NCI-H2227 treated with DMSO at 0.1 percent for 48 hours (cell line): Measurements from ENCODE around the gene KLC1.

Experiments
- DNase-seq: peaks from one replicate; lab custom pipeline; 2025; lab: John Stamatoyannopoulos, UW

Gene KLC1

DNA sequence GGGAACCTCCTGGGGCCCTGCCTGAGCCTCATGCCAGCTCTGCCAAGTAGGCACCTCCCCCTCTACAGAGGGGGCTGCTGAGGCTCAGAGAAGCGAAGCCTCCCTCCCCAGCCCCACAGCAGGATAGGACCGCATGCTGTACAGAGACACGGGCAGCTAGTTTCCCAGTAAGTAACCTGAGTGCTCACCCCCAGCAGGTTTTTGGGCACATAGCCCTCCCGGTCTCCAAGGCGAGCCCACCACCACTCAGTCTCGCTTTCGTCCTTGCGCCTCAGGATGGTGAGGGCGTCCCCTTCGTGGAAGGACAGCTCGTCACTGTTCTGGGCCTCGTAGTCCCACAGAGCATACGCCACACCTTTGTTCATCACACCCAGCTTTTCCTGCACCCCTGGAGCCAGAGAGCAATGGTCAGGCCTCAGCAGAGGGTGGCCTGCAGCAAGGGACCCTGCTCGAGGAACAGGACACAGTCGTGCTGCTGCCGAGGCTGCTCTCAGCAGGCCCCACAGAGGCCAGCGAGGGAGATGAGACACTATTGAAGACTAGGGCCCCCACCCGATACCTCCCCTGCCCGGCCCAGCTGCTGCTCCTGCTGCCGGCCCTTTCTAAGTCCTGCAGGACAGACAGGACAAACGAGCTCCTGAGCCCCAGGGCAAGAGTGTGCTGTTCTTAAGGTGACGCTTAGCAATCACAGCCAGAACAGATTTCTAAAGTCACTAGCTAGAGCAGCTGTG lies 107.0 kb downstream of the KLC1 start:
- DNase-seq: no peak

DNA sequence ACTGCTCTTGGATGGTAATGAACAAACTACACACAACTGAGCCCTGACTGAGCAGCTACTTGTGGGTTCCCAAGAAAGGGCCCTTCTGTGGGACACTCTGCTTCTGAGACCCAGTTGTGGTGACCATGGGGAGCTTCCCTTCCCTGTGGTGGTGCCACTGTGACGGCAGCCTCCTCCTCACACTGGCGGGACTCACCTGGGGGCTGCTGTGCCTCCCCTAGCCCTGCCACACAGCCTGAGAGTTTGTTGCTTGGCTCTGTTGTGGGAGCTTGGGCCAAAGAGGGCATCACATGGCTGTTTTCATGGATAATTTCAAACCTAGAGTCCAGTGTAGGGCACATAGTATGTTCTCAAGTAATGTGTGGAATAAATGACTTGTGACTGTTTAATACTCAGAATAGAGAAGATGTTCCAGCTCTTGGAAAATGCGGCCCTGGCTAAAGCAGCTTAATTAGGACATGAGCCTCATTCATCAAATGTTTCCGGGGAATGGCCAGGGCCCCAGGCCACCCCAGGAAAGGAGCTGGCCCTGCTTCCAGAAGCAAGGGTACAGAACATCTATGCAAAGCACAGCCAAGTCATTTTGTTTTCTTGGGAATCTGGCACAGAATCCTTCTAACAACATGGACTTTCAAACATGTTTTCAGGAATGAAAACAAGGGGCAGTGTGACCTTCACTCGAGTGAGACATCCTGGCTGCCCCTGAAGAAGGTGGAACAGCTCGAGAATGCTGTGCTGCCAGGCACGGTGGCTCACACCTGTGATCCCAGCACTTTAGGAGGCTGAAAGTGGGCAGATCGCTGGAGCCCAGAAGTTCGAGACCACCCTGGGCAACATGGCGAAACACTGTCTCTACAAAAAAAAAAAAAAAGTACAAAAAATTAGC lies 107.8 kb downstream of the KLC1 start:
- no peak for DNase-seq

DNA sequence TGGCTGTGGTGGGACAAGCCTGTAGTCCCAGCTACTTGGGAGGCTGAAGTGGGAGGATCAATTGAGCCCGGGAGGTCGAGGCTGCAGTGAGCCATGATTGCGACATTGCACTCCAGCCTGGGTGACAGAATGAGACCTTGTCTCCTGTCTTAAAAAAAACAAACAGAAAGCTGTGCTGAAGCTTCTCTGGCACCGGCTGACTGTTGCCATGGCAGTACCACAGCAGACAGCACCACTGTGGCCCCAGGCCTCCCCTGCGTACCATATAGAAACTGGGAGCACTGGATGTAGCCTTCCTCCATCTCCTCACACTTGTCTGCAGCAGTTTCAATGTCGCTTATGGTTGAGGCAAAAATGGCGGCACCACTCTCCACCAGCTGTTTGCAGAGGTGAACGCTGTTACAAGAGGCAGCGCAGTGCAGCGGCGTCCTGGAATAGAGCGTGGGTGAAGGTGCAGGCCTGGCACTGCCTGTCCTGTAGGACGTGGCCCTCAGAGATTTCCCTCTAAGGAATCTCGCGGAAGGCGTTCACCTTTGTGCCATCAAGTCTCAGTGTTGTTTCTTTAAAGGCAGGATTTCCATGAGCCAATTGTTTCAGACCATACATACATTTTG lies 108.5 kb downstream of the KLC1 start:
- DNase-seq: no peak

DNA sequence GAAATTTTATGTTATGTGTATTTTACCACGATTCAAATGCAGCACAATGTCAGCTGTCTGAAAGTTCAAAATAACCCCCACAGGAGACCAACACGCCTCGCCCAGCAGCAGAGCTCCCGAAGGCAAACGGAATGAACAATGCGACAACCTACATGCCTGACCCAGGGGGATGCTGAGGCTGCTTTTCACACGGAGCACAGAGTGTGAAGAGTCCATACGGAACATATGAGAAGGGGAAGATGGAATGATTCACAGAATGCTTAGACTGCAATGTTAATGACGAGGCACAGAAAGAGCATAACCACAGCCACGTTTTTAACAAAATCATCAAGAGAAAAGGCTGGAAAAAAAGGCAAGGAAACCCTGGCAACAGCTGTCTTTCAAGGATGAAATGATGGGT lies 109.2 kb downstream of the KLC1 start:
- DNase-seq: no peak

DNA sequence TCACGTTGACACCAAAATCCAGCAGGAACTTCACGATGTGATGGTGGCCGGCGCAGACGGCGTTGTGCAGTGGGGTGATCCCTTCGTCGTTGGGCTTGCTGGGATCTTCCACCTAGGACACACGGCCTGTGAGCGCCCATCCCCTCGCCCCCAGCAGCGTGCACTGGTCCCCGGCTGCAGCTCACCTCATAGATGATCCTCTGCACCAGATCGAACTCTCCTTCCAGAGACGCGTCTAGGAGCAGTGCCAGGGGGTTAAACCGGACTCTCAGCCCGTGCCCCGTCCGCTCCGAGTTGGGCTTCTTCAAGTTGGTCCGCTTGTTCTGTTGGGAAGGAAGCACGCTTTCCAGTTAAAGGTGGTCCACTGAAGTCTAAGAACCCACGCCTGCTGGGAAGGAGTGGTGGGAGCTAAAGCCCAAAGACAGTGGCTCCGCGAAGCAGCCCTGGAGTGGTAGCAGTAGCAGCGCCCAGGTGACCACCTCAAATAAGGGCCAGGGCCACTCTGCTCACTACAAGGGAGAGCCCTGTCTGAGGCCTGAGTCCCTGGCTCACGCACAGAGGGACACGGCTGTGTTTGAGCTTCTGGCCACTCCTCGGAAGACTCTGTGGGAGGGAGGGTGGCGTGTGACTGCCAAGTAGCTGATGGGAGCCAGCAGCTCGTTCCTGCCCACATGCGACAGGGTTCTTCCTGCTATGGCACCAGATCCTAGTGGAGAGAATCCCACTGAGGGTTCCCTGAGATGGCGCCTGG lies 109.9 kb downstream of the KLC1 start:
- no peak for DNase-seq

DNA sequence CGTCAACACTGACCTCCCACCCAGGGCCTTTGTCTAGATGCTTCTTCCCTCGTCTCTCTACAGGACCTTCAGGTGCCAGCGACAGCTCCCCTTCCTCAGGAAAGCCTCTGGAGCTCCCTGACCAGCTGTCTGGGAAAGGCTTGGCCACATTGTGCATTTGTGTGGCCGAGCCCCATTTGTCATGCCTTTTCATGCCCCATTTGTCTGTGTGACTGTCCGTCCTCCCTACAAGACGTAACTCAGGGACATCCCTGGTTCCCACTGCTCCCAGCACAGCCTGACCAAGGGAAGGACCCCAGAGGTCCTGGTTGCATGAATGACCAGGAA lies 110.4 kb downstream of the KLC1 start:
- no peak for DNase-seq

DNA sequence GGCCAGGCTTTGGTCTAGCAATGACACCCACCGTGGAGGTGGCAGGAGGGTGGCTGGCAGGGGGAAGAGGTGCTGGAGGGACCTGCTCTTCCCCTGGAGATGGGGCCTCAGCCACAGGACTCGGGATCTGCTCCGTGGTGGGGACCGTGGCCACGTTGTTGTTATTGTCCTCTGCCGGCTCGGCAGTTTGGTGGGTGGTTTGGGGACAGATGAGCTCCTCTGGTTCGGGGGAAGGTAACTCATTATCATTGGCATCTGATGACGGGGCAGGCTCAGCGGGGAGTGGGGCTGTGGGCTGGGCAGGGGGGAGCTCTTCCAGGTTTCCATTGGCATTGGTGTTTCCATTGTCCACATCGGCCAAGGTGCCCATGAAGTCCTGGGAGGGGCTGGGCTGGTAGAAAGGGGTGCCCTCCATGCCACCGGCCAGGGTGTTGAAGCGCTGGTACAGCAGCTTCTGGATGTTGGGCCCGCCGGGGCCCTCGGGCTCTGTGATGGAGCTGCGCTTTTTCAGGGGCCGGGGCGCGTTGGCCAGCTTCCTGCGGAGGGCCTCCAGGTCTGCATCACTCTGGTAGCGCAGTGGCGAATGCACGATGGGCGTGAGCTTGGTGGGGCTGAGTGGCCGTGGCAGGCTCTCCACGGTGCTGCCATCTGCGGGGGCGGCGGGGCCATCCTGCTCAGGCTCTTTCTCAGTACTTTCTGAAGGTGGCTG lies 110.9 kb downstream of the KLC1 start:
- no peak for DNase-seq

DNA sequence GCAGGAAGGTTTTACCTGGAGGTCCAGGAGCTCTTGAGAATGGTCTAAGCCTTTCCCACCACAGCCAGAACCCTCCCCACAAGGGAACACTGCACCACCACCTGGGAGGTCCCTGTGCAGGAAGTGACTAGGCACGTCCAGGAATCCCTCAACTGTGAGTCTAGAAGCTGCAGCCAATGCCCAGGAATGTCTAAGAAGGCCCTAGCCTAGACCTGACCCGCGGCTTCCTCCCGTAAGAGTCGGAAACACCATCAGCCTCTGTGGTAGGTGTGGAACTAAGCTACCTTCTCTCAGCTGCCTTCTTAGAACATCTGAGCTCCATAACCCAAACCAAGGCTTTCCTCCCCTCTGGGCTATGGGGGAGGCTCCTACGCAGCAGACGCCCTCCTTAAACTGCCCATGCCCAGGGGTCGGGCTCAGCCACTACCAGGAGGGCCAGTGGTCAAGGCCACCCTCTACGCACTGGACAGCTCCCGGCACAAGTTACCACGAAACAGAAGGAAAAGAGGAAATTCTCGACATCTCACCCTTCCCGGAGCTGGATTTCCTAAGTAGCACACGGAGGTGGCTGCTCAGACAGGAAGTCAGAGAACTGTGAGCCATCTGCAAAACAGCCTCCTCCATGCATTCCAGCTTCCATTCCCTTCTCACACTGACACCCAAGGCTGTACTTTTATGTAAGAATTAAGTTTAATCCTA lies 112.1 kb downstream of the KLC1 start:
- DNase-seq: no peak

DNA sequence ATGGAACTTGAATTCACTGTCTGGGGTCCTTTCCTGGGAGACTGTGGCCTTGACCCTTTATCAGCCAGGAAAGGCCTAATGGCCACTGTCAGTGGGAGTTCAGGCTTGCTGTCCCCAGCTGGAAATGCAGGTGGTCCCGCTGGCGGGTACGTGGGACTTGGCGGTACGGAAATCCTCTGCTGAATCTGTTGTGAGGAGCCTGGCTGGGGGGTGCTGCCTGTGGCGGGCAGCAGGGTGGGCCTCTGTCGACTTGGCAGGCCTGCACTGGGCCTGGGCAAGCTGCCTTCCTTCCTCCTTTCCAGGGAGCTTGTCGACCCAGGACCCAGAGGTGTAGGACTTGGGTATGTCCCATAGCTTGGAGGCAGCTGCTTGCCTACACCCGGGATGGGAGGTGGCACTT lies 112.9 kb downstream of the KLC1 start:
- no peak for DNase-seq

DNA sequence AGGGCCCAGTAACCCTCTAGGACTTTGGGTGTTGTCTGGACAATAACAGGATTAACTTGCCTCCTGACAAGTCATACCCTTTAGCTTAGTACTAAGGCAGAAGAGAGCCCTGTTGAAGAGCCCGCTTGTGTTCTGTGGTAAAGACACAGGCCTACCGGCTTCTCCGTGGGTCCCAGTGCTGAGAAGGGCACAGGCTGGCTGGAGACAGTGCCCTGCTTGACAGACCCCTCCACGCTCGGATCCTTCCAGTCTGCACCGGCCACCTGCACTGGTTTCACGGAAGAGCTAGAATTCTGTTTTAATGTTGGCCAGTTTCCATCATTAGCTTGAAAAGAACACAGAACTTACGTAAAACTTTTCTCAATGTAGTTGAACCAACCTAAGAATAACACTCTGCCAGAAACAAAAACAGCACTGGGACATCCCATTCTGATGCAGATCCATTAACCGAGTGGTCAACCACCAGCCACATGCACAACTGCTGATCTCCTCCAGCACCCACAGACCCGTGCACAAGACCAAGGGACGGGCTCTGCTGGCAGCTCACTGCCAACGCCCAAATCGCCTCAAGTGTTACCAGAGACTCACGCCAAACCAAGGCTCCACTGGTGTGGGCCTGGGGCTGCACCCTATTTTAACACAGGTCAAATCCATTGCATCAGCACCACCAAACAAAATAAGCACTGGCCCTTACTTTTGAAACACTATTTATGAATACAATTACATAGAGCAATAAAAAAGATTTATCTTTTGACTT lies 113.7 kb downstream of the KLC1 start:
- DNase-seq: no peak

DNA sequence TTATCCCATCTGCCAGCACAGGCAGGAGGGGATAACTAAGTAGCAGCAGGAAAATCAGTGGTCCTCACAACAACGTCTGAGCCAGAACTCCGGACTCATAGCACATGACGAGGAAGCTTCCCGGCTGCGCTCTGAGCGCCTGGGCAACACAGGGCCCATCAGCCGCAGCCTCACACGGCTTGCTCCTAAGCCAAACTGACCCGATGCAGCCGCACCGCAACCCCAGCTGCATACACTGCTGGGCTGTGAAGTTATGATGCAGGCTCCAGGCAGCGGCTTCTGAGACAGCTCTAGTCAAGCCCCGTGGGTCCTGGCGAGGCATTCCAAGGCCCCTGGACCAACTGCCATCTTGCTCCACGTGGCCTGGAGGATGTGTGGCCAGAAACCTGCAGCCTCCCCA lies 114.7 kb downstream of the KLC1 start:
- DNase-seq: no peak

DNA sequence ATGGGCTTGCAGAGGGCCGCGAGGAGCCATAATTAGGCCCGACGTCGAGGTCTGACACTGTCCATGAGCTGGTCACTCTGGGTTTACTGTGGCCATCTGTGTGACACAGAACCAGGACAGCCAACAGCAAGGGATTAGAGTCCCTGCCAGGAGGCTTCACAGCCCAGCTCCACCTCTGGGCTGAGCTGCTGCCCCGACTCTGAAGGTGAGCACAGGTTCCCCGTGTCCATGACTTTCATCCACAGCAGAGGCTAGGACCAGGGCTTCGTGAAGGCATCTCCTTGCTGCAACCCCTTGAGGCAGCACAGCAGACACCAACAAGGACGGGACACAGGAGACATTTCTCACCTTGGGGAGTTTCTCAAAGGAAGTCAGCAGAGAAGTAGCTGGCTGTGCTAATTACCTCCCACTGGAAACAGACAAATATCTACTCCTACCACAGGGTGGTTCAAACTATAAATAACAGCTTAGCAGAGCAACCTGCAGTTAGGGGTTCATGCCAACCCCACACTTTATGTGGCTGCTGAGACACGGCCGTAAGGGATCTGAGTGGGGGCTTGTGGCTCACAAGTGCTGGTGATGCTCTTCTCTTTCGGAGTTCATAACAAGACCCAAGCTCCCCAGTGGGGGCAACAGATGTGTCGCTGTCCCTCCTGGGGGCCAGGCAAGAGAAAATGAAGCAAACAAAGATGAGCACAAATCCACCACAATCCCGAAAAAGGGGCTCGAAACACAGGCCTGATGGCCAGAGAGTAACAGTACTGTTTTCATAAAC lies 115.8 kb downstream of the KLC1 start:
- no peak for DNase-seq

DNA sequence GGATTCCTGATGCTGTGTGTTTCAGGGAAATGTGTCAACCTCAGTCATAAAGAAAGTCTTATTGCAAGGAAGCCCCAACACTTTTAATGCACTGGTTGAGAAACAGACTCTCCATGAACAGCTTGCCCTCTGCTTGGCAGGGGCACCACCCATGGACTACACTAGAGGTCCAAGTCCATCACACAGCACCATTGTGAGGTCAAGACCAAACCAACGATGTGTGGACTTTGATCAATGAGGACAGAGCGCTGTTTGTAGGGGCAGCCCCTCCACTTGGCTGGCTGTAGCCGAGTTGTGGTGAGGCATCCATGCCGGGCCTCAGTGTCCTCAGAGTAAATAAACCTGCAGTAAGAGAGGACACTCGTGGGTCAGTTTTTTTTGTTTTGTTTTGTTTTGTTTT lies 116.4 kb downstream of the KLC1 start:
- DNase-seq: no peak

DNA sequence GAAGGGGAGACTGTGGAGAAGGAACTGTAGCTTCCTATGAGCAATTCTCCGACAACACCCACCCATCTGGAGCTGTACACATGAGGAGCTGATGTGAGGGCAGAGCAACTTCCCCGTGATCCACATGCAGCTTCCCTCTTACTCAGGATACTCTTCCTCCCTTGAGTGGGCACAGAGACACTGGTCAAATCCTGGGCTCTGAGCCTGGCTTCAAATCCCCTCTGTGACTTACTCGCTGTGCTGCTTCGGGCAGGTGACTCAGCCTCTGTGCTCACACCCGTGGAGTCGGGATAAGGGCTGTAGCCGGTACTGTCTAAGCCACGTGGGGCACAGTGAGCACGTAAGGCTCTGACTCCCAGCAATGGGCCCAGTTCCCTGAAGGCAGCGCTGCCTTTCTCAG lies 117.7 kb downstream of the KLC1 start:
- no peak for DNase-seq

DNA sequence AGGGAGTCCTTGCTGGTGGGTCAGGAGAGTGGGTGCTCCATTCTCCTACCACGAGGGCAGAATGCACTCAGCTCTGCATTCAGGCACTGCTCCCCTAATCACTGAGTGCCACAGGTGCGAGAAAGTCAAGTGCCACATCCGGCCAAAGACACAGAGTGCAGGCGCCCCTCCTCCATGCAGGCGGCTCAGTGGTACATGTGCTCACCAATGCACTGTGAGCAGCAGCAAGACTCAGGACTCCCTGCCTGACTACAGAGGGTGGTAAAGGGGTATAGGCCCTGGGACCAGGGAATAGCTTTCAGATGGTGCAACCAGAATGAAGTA lies 119.5 kb downstream of the KLC1 start:
- DNase-seq: no peak

DNA sequence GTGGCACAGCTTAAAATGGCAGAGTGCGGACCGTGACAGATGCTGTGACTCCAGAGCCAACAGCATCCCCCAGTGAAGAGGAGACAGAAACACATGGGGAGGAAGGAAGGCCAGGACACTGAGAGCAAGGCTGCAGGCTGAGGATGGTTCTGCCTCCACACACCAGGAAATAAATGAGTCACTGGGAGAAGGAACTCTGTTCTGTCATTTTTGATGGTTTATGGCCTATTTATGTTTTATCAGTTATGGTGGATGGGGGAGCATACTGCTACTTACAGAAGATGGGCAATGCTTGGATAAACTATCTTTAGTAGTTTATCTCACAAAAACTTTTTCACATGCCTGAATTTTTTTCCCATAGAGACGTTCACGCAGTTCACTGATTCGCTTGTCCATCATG lies 120.4 kb downstream of the KLC1 start:
- DNase-seq: no peak

DNA sequence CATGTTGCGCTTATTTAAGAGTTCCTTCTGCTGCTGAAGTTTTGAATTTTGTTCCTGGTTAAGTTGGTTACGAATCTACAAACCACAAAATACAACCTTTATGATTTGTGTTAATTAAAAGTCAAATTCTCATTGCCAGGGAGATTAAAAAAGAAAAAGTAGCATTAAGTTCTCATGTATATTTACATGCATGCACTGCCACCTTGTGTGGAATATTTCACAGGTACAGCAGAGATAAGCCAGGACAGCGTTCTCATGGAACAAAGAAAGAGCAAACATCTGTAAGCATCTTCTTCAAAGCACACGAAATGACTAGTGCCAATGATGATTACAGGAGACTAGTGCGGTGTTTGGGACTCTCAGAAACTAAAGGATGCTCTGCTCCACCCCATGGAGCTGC lies 120.8 kb downstream of the KLC1 start:
- DNase-seq: no peak
